ENCODE data around the gene GCFC2.
A peak's percentile ranks its signal among the peaks of the same experiment; 100 is the strongest.

GCFC2 gene

DNA sequence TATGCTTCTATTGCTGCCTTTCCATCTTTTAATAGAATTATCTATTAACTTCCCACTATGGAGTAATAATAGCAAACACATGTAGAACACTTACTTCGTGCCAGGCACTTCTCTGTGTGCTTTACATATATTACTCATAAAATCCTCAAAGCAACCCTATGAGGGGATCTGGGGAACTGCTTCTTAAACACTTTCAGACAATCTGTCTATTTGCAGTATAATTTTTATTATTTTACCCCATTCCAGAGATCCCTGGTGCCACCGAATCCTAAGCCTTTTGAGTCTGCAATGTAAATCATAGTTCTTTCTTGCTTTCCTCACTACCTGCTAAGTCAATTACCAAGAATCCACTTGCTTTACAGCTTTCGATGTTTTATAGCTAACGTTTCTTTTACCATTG, 25.6 kb upstream of the GCFC2 start:
- no peaks in the 10 kb centered on the region for H3K36me3 ChIP-seq
- H3K27ac ChIP-seq, result no peak overlapping the region
- no peaks in the 10 kb centered on the region for H3K27me3 ChIP-seq (ENCODE audit: insufficient read depth, low read depth, severe bottlenecking)
- TF ChIP-seq, protein P1, sequence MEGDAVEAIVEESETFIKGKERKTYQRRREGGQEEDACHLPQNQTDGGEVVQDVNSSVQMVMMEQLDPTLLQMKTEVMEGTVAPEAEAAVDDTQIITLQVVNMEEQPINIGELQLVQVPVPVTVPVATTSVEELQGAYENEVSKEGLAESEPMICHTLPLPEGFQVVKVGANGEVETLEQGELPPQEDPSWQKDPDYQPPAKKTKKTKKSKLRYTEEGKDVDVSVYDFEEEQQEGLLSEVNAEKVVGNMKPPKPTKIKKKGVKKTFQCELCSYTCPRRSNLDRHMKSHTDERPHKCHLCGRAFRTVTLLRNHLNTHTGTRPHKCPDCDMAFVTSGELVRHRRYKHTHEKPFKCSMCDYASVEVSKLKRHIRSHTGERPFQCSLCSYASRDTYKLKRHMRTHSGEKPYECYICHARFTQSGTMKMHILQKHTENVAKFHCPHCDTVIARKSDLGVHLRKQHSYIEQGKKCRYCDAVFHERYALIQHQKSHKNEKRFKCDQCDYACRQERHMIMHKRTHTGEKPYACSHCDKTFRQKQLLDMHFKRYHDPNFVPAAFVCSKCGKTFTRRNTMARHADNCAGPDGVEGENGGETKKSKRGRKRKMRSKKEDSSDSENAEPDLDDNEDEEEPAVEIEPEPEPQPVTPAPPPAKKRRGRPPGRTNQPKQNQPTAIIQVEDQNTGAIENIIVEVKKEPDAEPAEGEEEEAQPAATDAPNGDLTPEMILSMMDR (IDR thresholded peaks at IDR 0.05; ENCODE audit: low read depth, low read length), result no peak
- no peak for DNase-seq
- H3K4me3 ChIP-seq (ENCODE audit: low read depth, low read length), result no peak overlapping the region
- H3K9me3 ChIP-seq (ENCODE audit: severe bottlenecking), result peaks cover 2% of the 10 kb centered on the region

DNA sequence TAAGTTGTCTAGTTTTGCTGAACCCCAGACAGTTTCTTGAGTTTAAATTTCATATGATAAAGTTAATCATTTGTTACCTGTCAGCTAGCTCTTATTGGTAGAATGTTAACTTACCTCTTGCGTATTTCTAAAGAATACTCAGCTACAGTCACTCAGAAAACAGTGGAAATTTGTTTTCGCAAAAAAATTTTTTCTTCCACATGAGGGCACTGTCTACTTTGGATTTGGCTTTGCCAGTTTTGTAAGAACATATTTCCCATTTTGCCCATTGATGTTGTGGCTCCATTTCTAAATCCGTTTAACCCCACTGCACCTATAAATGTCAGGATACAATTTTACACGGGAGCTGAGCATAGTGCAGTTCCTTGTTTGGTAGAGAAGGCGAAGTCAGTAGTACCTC, 19.1 kb upstream of the GCFC2 start:
- no peak for DNase-seq
- no peaks in the 10 kb centered on the region for H3K36me3 ChIP-seq
- TF ChIP-seq, protein P1 (IDR thresholded peaks at IDR 0.05; ENCODE audit: low read depth, low read length), result peak; percentile 41
- no peaks in the 10 kb centered on the region for H3K9me3 ChIP-seq (ENCODE audit: severe bottlenecking)
- H3K4me3 ChIP-seq (ENCODE audit: low read depth, low read length), result no peak overlapping the region
- no peaks in the 10 kb centered on the region for H3K27me3 ChIP-seq (ENCODE audit: insufficient read depth, low read depth, severe bottlenecking)
- H3K27ac ChIP-seq, result no peak overlapping the region

DNA sequence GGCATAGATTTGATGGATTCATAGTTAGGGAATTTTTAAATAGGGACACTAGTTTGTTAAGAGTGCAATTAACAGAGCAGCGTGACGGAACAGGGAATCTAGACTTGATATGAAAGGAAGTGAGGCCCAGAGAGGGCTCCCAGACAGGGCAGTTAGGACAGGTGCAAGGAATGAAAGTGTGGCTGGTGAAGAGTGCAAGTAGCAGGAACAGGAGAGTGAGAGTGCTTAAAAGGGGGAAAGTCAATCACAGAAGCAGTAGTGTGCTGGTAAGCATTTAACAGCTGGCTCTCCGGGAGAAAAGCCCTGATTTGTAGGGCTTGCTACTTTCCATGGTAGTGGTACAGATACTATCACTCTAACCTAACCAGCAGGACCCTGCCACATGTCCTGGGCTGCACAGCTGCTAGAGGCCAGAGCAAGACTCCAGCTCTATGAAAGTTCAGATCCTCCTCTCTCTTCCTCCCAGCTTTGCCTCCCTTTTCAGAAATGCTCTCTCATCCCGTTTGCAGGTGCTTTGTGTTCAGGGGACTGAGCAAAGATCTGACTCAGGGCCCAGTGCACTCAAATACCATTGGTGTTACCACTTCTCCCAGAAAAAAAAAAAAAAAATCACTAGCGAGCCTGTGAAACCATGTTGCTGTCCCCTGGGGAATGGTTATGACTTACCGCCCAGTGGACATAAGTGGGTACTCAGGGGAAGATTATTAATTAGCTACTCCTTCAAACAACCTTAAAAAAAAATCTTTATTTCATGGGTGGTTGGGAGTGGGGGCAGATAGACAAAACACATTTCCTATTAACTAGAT, 18.1 kb upstream of the GCFC2 start:
- H3K27me3 ChIP-seq (ENCODE audit: insufficient read depth, low read depth, severe bottlenecking), result no peaks in the 10 kb centered on the region
- H3K36me3 ChIP-seq, result no peaks in the 10 kb centered on the region
- no peak overlapping the region for H3K27ac ChIP-seq
- H3K4me3 ChIP-seq (ENCODE audit: low read depth, low read length), result no peak overlapping the region
- DNase-seq, result no peak
- TF ChIP-seq, protein P1 (IDR thresholded peaks at IDR 0.05; ENCODE audit: low read depth, low read length), result no peak
- no peaks in the 10 kb centered on the region for H3K9me3 ChIP-seq (ENCODE audit: severe bottlenecking)

DNA sequence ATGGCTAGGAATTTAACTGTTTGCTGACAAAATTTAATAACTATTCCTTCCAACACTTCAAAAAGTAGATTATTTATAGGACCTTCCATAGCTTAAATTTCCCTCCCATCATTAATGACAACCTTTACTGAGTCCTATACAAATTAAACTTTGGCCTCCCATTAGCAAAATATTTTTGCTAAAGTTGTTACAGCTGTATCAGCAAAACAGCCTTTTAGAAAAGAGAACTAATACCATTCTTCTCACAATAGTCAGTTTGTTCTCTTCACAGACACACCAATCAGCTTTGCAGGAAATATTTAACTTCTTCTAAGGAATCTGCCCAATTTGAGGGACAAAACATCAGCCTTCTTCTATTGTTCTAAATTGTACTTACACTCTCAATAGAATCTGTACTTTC, 12.0 kb upstream of the GCFC2 start:
- no peak for DNase-seq
- TF ChIP-seq, protein P1 (IDR thresholded peaks at IDR 0.05; ENCODE audit: low read depth, low read length), result no peak
- no peak overlapping the region for H3K4me3 ChIP-seq (ENCODE audit: low read depth, low read length)
- no peaks in the 10 kb centered on the region for H3K9me3 ChIP-seq (ENCODE audit: severe bottlenecking)
- H3K27ac ChIP-seq, result no peak overlapping the region
- H3K27me3 ChIP-seq (ENCODE audit: insufficient read depth, low read depth, severe bottlenecking), result no peaks in the 10 kb centered on the region
- no peaks in the 10 kb centered on the region for H3K36me3 ChIP-seq

DNA sequence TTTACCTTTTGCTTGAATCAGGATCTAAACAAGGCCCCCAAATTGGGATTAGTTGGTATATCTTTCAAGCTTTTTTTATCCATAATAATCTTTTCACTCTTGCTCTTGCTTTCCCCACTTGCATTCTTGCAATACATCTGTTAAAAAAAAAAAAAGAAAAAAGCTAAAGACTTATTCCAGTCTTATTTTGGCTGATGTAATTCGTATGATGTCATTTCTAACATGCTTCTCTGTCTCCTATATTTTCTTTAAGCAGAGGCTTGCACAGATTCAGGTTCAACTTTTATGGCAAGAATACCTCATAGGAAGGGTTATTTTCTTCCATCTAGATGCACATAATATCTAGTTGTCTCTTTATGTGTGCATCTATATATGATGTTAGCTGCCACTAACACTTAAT, 9.8 kb upstream of the GCFC2 start:
- TF ChIP-seq, protein P1 (IDR thresholded peaks at IDR 0.05; ENCODE audit: low read depth, low read length), result no peak
- Histone ChIP-seq H3K27me3 (ENCODE audit: insufficient read depth, low read depth, severe bottlenecking) (no peaks in the 10 kb centered on the region), H3K27ac (no peak overlapping the region), H3K9me3 (ENCODE audit: severe bottlenecking) (no peaks in the 10 kb centered on the region), H3K36me3 (no peaks in the 10 kb centered on the region), H3K4me3 (ENCODE audit: low read depth, low read length) (no peak overlapping the region)
- DNase-seq, result no peak

DNA sequence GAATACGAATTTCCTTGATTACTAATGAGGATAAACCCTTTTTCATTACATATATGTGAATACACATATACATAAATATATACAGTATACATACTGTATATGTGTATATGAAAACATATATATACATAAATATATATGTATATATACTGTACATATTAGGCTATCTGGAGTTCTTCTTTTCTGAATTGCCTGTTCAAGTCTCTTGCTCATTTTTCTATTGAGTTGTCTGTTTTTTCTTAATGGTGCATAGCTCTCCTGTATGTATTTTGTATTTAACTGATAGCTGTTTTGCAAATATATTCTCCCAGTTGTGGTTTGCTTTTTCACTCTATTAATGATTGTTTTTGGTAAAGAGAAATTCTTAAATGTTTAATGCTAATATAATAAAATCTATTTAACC, 8.9 kb upstream of the GCFC2 start:
- no peaks in the 10 kb centered on the region for H3K36me3 ChIP-seq
- no peak for DNase-seq
- H3K9me3 ChIP-seq (ENCODE audit: severe bottlenecking), result no peaks in the 10 kb centered on the region
- H3K27me3 ChIP-seq (ENCODE audit: insufficient read depth, low read depth, severe bottlenecking), result no peaks in the 10 kb centered on the region
- no peak overlapping the region for H3K27ac ChIP-seq
- TF ChIP-seq, protein P1 (IDR thresholded peaks at IDR 0.05; ENCODE audit: low read depth, low read length), result no peak
- no peak overlapping the region for H3K4me3 ChIP-seq (ENCODE audit: low read depth, low read length)

Measured in WERI-Rb-1 (cell line).